C1 segment of cervical spinal cord (tissue), 14 donors: ENCODE results near the gene SEPHS2.
"Not testable (repeated sequence)": the region's sequence is repeated elsewhere in the genome, so short reads cannot be mapped to it uniquely, and the experiment has no call there.

ENCODE experiments used
- DNase-seq, 14 donors: peaks; one replicate each; lab custom pipeline; 2025; lab: John Stamatoyannopoulos, UW

SEPHS2 gene

GRCh38 chr16:30399435-30400186 is 46.1 kb downstream of the SEPHS2 start:
- no peak for DNase-seq

DNA sequence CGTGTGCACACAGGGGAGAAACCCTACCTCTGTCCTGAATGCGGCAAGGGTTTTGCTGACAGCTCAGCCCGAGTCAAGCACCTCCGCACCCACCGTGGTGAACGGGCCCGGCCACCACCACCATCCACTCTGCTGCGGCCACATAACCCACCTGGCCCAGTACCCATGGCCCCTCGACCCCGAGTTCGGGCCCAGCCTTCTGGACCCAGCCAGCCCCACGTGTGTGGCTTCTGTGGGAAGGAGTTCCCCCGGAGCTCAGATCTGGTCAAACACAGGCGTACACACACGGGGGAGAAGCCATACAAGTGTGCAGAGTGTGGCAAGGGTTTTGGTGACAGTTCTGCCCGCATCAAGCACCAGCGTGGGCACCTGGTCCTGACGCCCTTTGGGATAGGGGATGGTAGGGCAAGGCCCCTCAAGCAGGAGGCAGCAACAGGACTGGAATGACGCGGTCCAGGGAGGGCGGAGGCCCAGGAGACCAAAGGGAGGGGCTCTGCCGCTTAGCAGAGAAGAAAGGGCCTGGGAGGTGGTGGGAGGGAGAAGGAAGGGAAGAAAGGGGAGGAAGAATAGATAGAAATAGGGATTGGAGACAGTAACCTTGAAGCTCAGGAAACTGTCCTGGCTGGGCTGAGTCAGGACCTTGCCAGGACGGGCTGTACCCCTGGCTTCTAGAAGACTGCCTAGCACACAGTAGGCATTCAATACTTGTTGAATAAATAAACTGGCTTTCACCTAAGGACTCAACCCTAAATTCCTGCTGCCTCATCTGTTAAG is 46.8 kb downstream of the SEPHS2 start:
- no peak for DNase-seq

GRCh38 chr16:30397776-30398660 is 47.7 kb downstream of the SEPHS2 start:
- no peak for DNase-seq

GRCh38 chr16:30397056-30397455 is 48.6 kb downstream of the SEPHS2 start:
- DNase-seq: no peak

- DNase-seq: not testable (repeated sequence)
Observed at GRCh38 chr16:30396627-30397026, 49.0 kb downstream of the SEPHS2 start.

GRCh38 chr16:30395992-30396585 is 49.6 kb downstream of the SEPHS2 start:
- no peak for DNase-seq

DNA sequence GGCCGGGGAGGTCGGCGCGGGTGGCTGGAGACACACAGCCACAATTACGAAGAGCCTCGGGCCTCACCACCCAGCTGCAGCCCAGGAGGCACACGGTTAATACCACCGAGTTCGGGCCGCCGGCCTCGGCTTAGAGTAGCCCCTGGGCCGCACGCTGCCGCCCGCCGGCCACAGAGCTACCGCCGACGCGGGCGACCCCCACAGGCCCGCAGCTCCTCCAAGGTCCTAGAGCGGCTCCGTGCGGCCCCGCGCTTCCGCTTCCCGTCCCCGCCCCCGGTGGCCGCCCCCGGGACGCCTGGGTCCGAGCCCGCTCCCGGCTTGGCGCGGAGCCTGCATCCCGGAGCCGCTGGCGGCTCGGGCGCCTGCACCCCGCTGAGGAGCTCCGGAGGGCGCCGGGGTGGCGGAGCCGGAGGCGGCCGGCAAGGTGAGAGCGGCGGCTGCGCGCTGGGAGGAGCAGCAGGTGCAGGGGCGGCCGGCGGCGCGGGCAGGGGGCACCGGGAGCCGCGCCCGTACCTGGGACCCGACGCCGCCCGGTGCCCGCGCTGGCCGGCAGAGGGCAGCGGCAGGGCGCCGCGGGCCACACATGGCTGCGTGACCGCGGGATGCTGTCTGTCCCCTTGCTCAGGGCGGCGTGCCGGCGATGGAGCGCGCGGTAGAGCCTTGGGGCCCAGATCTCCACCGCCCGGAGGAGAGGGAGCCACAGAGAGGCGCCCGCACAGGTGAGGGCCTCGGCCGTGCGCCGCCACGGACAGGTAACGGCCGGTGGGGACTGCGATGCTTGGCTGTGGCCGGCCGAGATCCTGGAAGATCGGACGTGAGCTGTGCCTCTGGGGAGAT is 50.3 kb downstream of the SEPHS2 start, which contains the start of gene ZNF48:
TSS of gene ZNF48 (plus strand) at position 266 of the 837 bp plus-strand sequence. CDS start at position 641, 375 bp downstream.
- DNase-seq: peak in 13 of 14 donors; percentile 42 to 92 (median 76)

DNA sequence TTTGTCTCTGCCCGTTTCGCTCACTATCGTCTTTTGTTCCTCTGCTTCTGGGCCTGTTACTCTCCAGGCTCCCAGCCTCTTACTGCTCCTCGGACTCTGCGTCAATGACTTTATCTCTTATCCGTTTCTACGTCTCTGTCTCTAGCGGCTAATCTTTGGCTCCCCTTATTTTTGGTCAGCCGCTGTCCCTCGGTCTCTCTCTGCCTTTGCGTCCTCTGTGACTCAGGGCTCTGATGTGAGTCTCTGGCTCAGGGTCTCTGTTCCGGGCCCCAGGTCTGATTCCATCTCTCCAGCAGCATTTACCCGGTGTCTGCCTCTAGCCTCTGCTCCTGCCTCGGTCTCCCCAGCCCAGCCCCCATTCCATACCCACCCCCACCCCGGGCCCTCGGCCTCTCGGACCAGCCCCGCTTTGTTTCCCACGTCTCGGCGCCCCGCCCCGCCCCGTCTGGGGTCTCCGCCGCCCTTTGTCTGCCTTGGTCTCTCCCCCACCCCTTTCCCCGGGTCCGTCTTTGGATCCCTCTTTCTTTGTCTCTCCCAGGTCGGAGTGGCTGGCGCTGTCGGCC is 51.0 kb downstream of the SEPHS2 start:
- peak in 1 of 14 donors; percentile 52 for DNase-seq
